GM12878 (cell line): ENCODE data around the gene WFDC6.

ENCODE experiments used
- GATAD2B ChIP-seq: fragments of 450-650 bp; conservative IDR thresholded peaks from 2 replicates; pipeline ENCODE4 v1.6.1; 2017; ENCODE audit warnings: low read depth, mild to moderate bottlenecking, moderate library complexity
- MAX ChIP-seq: IDR thresholded peaks from 2 replicates; pipeline ENCODE4 v1.6.1; 2012; ENCODE audit warnings: low read depth, low read length, improper control_type of control experiment
- PBX3 ChIP-seq: IDR thresholded peaks from 2 replicates; pipeline ENCODE4 v1.6.1; 2011; ENCODE audit warnings: mild to moderate bottlenecking, low read depth, low read length, moderate library complexity; ENCODE audit not compliant: insufficient replicate concordance
- PML ChIP-seq: IDR thresholded peaks from 2 replicates; pipeline ENCODE4 v1.6.1; 2012; ENCODE audit warnings: low read length, inconsistent platforms
- POLR2A ChIP-seq: IDR thresholded peaks from 2 replicates; pipeline ENCODE4 v1.6.1; 2011; ENCODE audit warnings: low read depth, mild to moderate bottlenecking, low read length
- RELA ChIP-seq: fragments of 450-650 bp; IDR thresholded peaks from 2 replicates; pipeline ENCODE4 v1.8.0; 2014; ENCODE audit warnings: borderline replicate concordance; ENCODE audit not compliant: partially characterized antibody
- TF ChIP-seq, protein P1 (sequence below), 3 experiments: IDR thresholded peaks in 2 of 3; conservative IDR thresholded peaks in 1 of 3; 2 replicates each; pipeline ENCODE4 v1.5.1; 2011; ENCODE audit warnings: low read depth in 3 of 3, low read length in 3 of 3, mild to moderate bottlenecking in 3 of 3, control low read depth in 2 of 3, moderate library complexity in 2 of 3, inconsistent platforms in 1 of 3, mixed read lengths in 1 of 3; ENCODE audit not compliant: control insufficient read depth in 2 of 3, insufficient read depth in 1 of 3; ENCODE audit errors: extremely low read depth in 1 of 3

- TF ChIP-seq, protein P1, sequence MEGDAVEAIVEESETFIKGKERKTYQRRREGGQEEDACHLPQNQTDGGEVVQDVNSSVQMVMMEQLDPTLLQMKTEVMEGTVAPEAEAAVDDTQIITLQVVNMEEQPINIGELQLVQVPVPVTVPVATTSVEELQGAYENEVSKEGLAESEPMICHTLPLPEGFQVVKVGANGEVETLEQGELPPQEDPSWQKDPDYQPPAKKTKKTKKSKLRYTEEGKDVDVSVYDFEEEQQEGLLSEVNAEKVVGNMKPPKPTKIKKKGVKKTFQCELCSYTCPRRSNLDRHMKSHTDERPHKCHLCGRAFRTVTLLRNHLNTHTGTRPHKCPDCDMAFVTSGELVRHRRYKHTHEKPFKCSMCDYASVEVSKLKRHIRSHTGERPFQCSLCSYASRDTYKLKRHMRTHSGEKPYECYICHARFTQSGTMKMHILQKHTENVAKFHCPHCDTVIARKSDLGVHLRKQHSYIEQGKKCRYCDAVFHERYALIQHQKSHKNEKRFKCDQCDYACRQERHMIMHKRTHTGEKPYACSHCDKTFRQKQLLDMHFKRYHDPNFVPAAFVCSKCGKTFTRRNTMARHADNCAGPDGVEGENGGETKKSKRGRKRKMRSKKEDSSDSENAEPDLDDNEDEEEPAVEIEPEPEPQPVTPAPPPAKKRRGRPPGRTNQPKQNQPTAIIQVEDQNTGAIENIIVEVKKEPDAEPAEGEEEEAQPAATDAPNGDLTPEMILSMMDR (IDR thresholded peaks at IDR 0.05 in 2 of 3, conservative IDR thresholded peaks at IDR 0.05 in 1 of 3; ENCODE audit: control insufficient read depth in 2 of 3, extremely low read depth in 1 of 3, insufficient read depth in 1 of 3, low read depth in 3 of 3, low read length in 3 of 3): no peak
- TF ChIP-seq PBX3 (no peak), GATAD2B (no peak), MAX (no peak), PML (no peak), POLR2A (no peak), RELA (no peak)
Observed at GRCh38 chr20:45547206-45547770, 8.0 kb upstream of the WFDC6 start, which contains the start of gene EPPIN.
